Lower leg skin (tissue), 3 donors: ENCODE data around the gene FGD4.

ENCODE experiments used
- CTCF ChIP-seq, 3 donors: fragments of 450-650 bp; IDR thresholded peaks; one replicate each; pipeline ENCODE4 v1.5.1; 2016; ENCODE audit warnings: antibody characterized with exemption in 3 of 3, mild to moderate bottlenecking in 3 of 3, moderate library complexity in 2 of 3
- POLR2A ChIP-seq, 2 donors: fragments of 450-650 bp; IDR thresholded peaks; one replicate each; pipeline ENCODE4 v1.6.1; 2016 to 2017; ENCODE audit warnings: antibody characterized with exemption in 2 of 2, mild to moderate bottlenecking in 1 of 2, moderate library complexity in 1 of 2

- no peak for TF ChIP-seq CTCF (IDR thresholded peaks at IDR 0.05)
- no peak for TF ChIP-seq POLR2A (IDR thresholded peaks at IDR 0.05)
Observed at GRCh38 chr12:32398816-32399369, 465 bp upstream of the FGD4 start.
